Trophoblast cell (in vitro differentiated cells and primary cell): Measurements from ENCODE around the gene VCAM1.

Experiments used
- DNase-seq, 2 donors: peaks; one replicate each; pipeline ENCODE4 v3.0.0-alpha.2; 2016
- H2AFZ ChIP-seq: 2 replicates; pipeline ENCODE4 v1.6.1; 2013; ENCODE audit warnings: low read length, moderate library complexity, mild to moderate bottlenecking; ENCODE audit not compliant: insufficient read depth, poor library complexity
- H2AK5ac ChIP-seq: 2 replicates; pipeline ENCODE4 v1.6.1; 2013; ENCODE audit warnings: mild to moderate bottlenecking, low read length
- H2BK120ac ChIP-seq: 2 replicates; pipeline ENCODE4 v1.6.1; 2013; ENCODE audit warnings: low read length, mild to moderate bottlenecking, moderate library complexity; ENCODE audit not compliant: insufficient read depth, poor library complexity
- H2BK12ac ChIP-seq: 2 replicates; pipeline ENCODE4 v1.6.1; 2013; ENCODE audit warnings: mild to moderate bottlenecking, low read length, moderate library complexity
- H2BK5ac ChIP-seq: 2 replicates; pipeline ENCODE4 v1.6.1; 2013; ENCODE audit warnings: low read length, low read depth, moderate library complexity, mild to moderate bottlenecking; ENCODE audit not compliant: poor library complexity
- H3K14ac ChIP-seq: 2 replicates; pipeline ENCODE4 v1.6.1; 2013; ENCODE audit warnings: mild to moderate bottlenecking, low read length
- H3K18ac ChIP-seq: 2 replicates; pipeline ENCODE4 v1.6.1; 2013; ENCODE audit warnings: mild to moderate bottlenecking, low read length
- H3K23ac ChIP-seq: 2 replicates; pipeline ENCODE4 v1.6.1; 2013; ENCODE audit warnings: low read length
- H3K27ac ChIP-seq: 2 replicates; pipeline ENCODE4 v1.5.1; 2013; ENCODE audit warnings: low read depth, mild to moderate bottlenecking, inconsistent platforms, low read length, moderate library complexity
- H3K27me3 ChIP-seq: 2 replicates; pipeline ENCODE4 v1.6.1; 2013; ENCODE audit warnings: inconsistent platforms, mild to moderate bottlenecking, low read length, moderate library complexity; ENCODE audit not compliant: insufficient read depth
- H3K36me3 ChIP-seq, 2 experiments: 1 replicate in 1 of 2; 2 replicates in 1 of 2; pipeline ENCODE4 v1.6.1; 2013; ENCODE audit warnings: low read length in 2 of 2, mild to moderate bottlenecking in 2 of 2, moderate library complexity in 1 of 2; ENCODE audit not compliant: insufficient read depth in 2 of 2, control insufficient read depth in 1 of 2
- H3K4ac ChIP-seq: 2 replicates; pipeline ENCODE4 v1.6.1; 2013; ENCODE audit warnings: low read depth, mild to moderate bottlenecking, low read length, moderate library complexity
- H3K4me1 ChIP-seq, 2 experiments: 1 replicate in 1 of 2; 2 replicates in 1 of 2; pipeline ENCODE4 v1.6.1; 2013; ENCODE audit warnings: low read length in 2 of 2, mild to moderate bottlenecking in 2 of 2, moderate library complexity in 1 of 2; ENCODE audit not compliant: insufficient read depth in 2 of 2, control insufficient read depth in 1 of 2
- H3K4me2 ChIP-seq: 2 replicates; pipeline ENCODE4 v1.6.1; 2013; ENCODE audit warnings: inconsistent platforms, mild to moderate bottlenecking, low read length, moderate library complexity
- H3K4me3 ChIP-seq: 2 replicates; pipeline ENCODE4 v1.5.1; 2013; ENCODE audit warnings: mild to moderate bottlenecking, low read depth, low read length, inconsistent platforms
- H3K79me1 ChIP-seq: one replicate; pipeline ENCODE4 v1.6.1; 2013; ENCODE audit warnings: low read length
- H3K79me2 ChIP-seq: 2 replicates; pipeline ENCODE4 v1.6.1; 2013; ENCODE audit warnings: low read length, mild to moderate bottlenecking; ENCODE audit not compliant: control insufficient read depth, insufficient read depth, poor library complexity
- H3K9ac ChIP-seq: 2 replicates; pipeline ENCODE4 v1.6.1; 2013; ENCODE audit warnings: mild to moderate bottlenecking, low read length
- H3K9me3 ChIP-seq: 2 replicates; pipeline ENCODE4 v1.6.1; 2013; ENCODE audit warnings: low read depth, mild to moderate bottlenecking, control low read depth, inconsistent platforms, low read length; ENCODE audit not compliant: insufficient read depth
- H4K12ac ChIP-seq: 2 replicates; pipeline ENCODE4 v1.6.1; 2013; ENCODE audit warnings: low read depth, mild to moderate bottlenecking, low read length, moderate library complexity
- H4K8ac ChIP-seq: 2 replicates; pipeline ENCODE4 v1.6.1; 2013; ENCODE audit warnings: low read depth, mild to moderate bottlenecking, low read length, moderate library complexity
- H4K91ac ChIP-seq: one replicate; pipeline ENCODE4 v1.6.1; 2013; ENCODE audit warnings: low read depth, mild to moderate bottlenecking, low read length, moderate library complexity
- WGBS: extraction: QIAGEN DNeasy Blood & Tissue Kit; methylation state at CpG from one replicate; pipeline ENCODE4 v1.1.7; 2013; ENCODE audit warnings: missing lambda C conversion rate; ENCODE audit not compliant: insufficient read length, insufficient coverage; ENCODE audit errors: extremely low coverage; 5-methylcytosine and 5-hydroxymethylcytosine counted together

VCAM1 gene

DNA sequence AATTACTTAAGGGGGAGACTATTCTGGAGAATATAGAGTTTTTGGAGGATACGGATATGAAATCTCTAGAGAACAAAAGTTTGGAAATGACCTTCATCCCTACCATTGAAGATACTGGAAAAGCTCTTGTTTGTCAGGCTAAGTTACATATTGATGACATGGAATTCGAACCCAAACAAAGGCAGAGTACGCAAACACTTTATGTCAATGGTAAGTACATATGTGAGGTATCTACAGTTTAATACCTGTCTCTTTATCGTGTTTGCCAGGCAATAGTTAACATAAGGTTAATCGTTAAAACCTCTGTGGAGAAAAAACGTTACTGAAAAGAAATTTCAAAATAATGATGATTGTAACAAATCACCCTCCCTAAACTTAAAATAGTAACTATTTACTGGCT, 11.8 kb downstream of the VCAM1 start:
- H3K27ac ChIP-seq = no peak overlapping the region
- no peaks in the 10 kb centered on the region for H3K4me1 ChIP-seq
- WGBS = no CpG with 5 or more reads among the region's 6 CpGs
- no peaks in the 10 kb centered on the region for H3K79me1 ChIP-seq
- no peak overlapping the region for H3K4me3 ChIP-seq
- H3K4ac ChIP-seq = no peak overlapping the region
- no peaks in the 10 kb centered on the region for H3K36me3 ChIP-seq
- no peak overlapping the region for H4K91ac ChIP-seq
- no peak overlapping the region for H2BK5ac ChIP-seq
- H2AK5ac ChIP-seq = no peak overlapping the region
- no peak overlapping the region for H3K4me2 ChIP-seq
- no peak overlapping the region for H2AFZ ChIP-seq
- no peak overlapping the region for H3K9ac ChIP-seq
- H3K27me3 ChIP-seq = no peaks in the 10 kb centered on the region
- no peaks in the 10 kb centered on the region for H3K79me2 ChIP-seq
- no peak overlapping the region for H2BK120ac ChIP-seq
- no peak overlapping the region for H3K18ac ChIP-seq
- no peak overlapping the region for H2BK12ac ChIP-seq
- no peak overlapping the region for H3K14ac ChIP-seq
- no peak overlapping the region for H3K23ac ChIP-seq
- H4K8ac ChIP-seq = no peak overlapping the region
- H4K12ac ChIP-seq = no peak overlapping the region
- no peak for DNase-seq
- no peaks in the 10 kb centered on the region for H3K9me3 ChIP-seq

DNA sequence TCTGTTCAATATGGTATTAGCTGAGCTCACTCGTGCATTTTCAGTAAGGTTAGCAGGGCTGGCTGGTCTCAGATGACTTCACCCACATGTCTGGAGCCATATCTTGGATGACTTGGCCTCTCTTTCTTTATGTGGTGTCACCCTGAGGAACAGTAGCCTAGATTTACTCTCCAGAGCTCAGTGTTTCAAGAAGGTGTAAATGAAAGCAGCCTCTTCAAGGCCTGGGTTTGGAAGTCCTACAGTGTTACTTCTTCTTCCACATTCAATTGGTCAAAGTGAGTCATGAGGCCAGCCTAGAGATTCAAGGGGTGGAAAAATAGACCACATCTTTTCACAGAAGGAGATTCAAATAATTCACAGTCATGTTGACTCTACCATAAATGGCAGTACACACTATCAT, 12.2 kb downstream of the VCAM1 start:
- no peak overlapping the region for H3K4me2 ChIP-seq
- no peaks in the 10 kb centered on the region for H3K36me3 ChIP-seq
- H4K91ac ChIP-seq = no peak overlapping the region
- no peak overlapping the region for H3K23ac ChIP-seq
- no CpG with 5 or more reads among the region's 1 CpG for WGBS
- no peak overlapping the region for H3K27ac ChIP-seq
- H2AFZ ChIP-seq = no peak overlapping the region
- H3K9me3 ChIP-seq = no peaks in the 10 kb centered on the region
- H4K8ac ChIP-seq = no peak overlapping the region
- no peak overlapping the region for H3K18ac ChIP-seq
- no peak overlapping the region for H3K9ac ChIP-seq
- H3K27me3 ChIP-seq = no peaks in the 10 kb centered on the region
- no peak for DNase-seq
- no peak overlapping the region for H2BK12ac ChIP-seq
- no peak overlapping the region for H3K4me3 ChIP-seq
- H2AK5ac ChIP-seq = no peak overlapping the region
- no peaks in the 10 kb centered on the region for H3K79me1 ChIP-seq
- H2BK5ac ChIP-seq = no peak overlapping the region
- no peak overlapping the region for H2BK120ac ChIP-seq
- H3K79me2 ChIP-seq = no peaks in the 10 kb centered on the region
- no peak overlapping the region for H3K14ac ChIP-seq
- no peak overlapping the region for H3K4ac ChIP-seq
- no peaks in the 10 kb centered on the region for H3K4me1 ChIP-seq
- H4K12ac ChIP-seq = no peak overlapping the region

DNA sequence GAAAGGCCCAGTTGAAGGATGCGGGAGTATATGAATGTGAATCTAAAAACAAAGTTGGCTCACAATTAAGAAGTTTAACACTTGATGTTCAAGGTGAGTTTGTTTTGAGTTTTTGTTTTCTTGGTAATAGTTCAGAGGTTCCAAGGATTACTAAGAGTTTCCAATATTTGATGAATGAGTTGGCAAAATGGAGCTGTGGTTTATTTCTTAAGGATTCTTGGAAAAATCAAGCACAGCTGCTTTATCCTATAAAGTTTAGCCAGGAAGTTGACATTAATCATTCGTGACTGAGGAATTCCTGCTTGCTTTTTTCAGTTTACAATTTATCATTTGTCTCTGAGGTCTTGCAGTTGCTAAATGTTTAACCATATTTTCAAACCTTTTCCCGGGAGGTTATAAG, 15.1 kb downstream of the VCAM1 start:
- H3K9ac ChIP-seq = no peak overlapping the region
- no peak overlapping the region for H4K91ac ChIP-seq
- H3K23ac ChIP-seq = no peak overlapping the region
- H3K18ac ChIP-seq = no peak overlapping the region
- no peak overlapping the region for H3K4me3 ChIP-seq
- H3K36me3 ChIP-seq = no peaks in the 10 kb centered on the region
- no peaks in the 10 kb centered on the region for H3K79me2 ChIP-seq
- no peak overlapping the region for H3K14ac ChIP-seq
- H2AK5ac ChIP-seq = no peak overlapping the region
- no peaks in the 10 kb centered on the region for H3K27me3 ChIP-seq
- H4K8ac ChIP-seq = no peak overlapping the region
- H2AFZ ChIP-seq = no peak overlapping the region
- H3K4me2 ChIP-seq = no peak overlapping the region
- no CpG with 5 or more reads among the region's 3 CpGs for WGBS
- no peak for DNase-seq
- H3K4ac ChIP-seq = no peak overlapping the region
- H3K4me1 ChIP-seq = no peaks in the 10 kb centered on the region
- H2BK12ac ChIP-seq = no peak overlapping the region
- H3K9me3 ChIP-seq = no peaks in the 10 kb centered on the region
- no peak overlapping the region for H2BK120ac ChIP-seq
- no peak overlapping the region for H3K27ac ChIP-seq
- H3K79me1 ChIP-seq = no peaks in the 10 kb centered on the region
- no peak overlapping the region for H4K12ac ChIP-seq
- H2BK5ac ChIP-seq = no peak overlapping the region

DNA sequence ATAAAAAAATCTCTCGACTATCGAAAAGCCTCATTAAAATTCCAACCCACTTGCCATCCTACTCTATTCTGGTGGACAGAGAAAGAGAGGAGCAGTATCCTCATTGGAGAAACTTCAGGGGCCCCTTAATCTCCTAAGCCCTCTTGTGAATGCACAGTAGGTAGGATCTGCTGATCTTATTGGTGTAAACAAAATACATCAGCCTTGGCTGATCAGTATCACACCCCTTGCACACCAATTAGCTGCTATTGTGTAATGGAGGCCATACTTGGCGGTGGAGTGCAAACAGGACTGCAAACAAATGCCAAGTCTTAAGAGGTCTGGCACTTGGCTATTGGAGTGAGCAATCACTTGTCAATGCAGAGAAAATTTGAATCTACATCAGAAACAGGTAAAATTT, 15.7 kb downstream of the VCAM1 start:
- Histone ChIP-seq H3K79me1 (no peaks in the 10 kb centered on the region), H3K27ac (no peak overlapping the region), H3K4me2 (no peak overlapping the region), H2BK5ac (no peak overlapping the region), H3K9ac (peak overlapping the region; percentile 27), H3K18ac (no peak overlapping the region), H2BK12ac (no peak overlapping the region), H2BK120ac (no peak overlapping the region), H4K8ac (no peak overlapping the region), H3K27me3 (no peaks in the 10 kb centered on the region), H2AFZ (no peak overlapping the region), H2AK5ac (no peak overlapping the region), H3K4ac (no peak overlapping the region), H4K12ac (no peak overlapping the region), H4K91ac (no peak overlapping the region), H3K9me3 (no peaks in the 10 kb centered on the region), H3K4me3 (no peak overlapping the region), H3K4me1 (no peaks in the 10 kb centered on the region), H3K36me3 (no peaks in the 10 kb centered on the region), H3K79me2 (no peaks in the 10 kb centered on the region), H3K23ac (no peak overlapping the region), H3K14ac (no peak overlapping the region)
- no CpG with 5 or more reads among the region's 3 CpGs for WGBS
- no peak for DNase-seq
